Mesenchymal stem cell (in vitro differentiated cells and primary cell): Measurements from ENCODE around the gene DSG1.

Experiments
- DNase-seq: peaks from one replicate; pipeline ENCODE4 v3.0.0-alpha.2; 2013
- H2AFZ ChIP-seq: one replicate; pipeline ENCODE4 v1.6.1; 2013; ENCODE audit warnings: low read depth, mild to moderate bottlenecking, control low read depth, inconsistent platforms, low read length, moderate library complexity
- H2AK5ac ChIP-seq: 2 replicates; pipeline ENCODE4 v1.6.1; 2013; ENCODE audit warnings: low read length, moderate library complexity, mild to moderate bottlenecking, inconsistent platforms; ENCODE audit not compliant: severe bottlenecking
- H2BK120ac ChIP-seq: one replicate; pipeline ENCODE4 v1.6.1; 2013; ENCODE audit warnings: low read depth, mild to moderate bottlenecking, inconsistent platforms, low read length, moderate library complexity
- H2BK12ac ChIP-seq, 2 experiments: one replicate each; pipeline ENCODE4 v1.6.1; 2013; ENCODE audit warnings: inconsistent platforms in 2 of 2, low read length in 2 of 2, mild to moderate bottlenecking in 2 of 2, moderate library complexity in 2 of 2, control low read depth in 1 of 2
- H2BK15ac ChIP-seq: one replicate; pipeline ENCODE4 v1.6.1; 2013; ENCODE audit warnings: mild to moderate bottlenecking, low read depth, inconsistent platforms; ENCODE audit not compliant: poor library complexity, severe bottlenecking
- H2BK5ac ChIP-seq: 2 replicates; pipeline ENCODE4 v1.6.1; 2013; ENCODE audit warnings: low read depth, mild to moderate bottlenecking, low read length, control low read depth, inconsistent platforms; ENCODE audit not compliant: poor library complexity, severe bottlenecking
- H3K14ac ChIP-seq, 2 experiments: one replicate each; pipeline ENCODE4 v1.6.1; 2013; ENCODE audit warnings: inconsistent platforms in 2 of 2, low read length in 2 of 2, control low read depth in 1 of 2, mild to moderate bottlenecking in 1 of 2, moderate library complexity in 1 of 2
- H3K18ac ChIP-seq, 2 experiments: one replicate each; pipeline ENCODE4 v1.6.1; 2013; ENCODE audit warnings: inconsistent platforms in 2 of 2, low read length in 2 of 2, control low read depth in 1 of 2, low read depth in 1 of 2, mild to moderate bottlenecking in 1 of 2
- H3K23ac ChIP-seq, 2 experiments: one replicate each; pipeline ENCODE4 v1.6.1; 2013; ENCODE audit warnings: inconsistent platforms in 2 of 2, low read length in 2 of 2, mild to moderate bottlenecking in 2 of 2, moderate library complexity in 2 of 2, control low read depth in 1 of 2
- H3K27ac ChIP-seq: 2 replicates; pipeline ENCODE4 v1.5.1; 2013; ENCODE audit warnings: mild to moderate bottlenecking, moderate library complexity, low read length, control low read depth, inconsistent platforms; ENCODE audit not compliant: poor library complexity, severe bottlenecking
- H3K27me3 ChIP-seq, 2 experiments: 2 replicates each; pipeline versions ENCODE4 v1.6.1 to v1.7.0; 2013; ENCODE audit warnings: low read length in 2 of 2, mild to moderate bottlenecking in 2 of 2, moderate library complexity in 2 of 2, control low read depth in 1 of 2, inconsistent platforms in 1 of 2; ENCODE audit not compliant: control insufficient read depth in 1 of 2, insufficient read depth in 1 of 2
- H3K36me3 ChIP-seq, 2 experiments: 2 replicates each; pipeline versions ENCODE4 v1.6.1 to v1.7.0; 2013; ENCODE audit warnings: low read length in 2 of 2, control low read depth in 1 of 2, inconsistent platforms in 1 of 2, low read depth in 1 of 2, mild to moderate bottlenecking in 1 of 2; ENCODE audit not compliant: insufficient read depth in 2 of 2, control insufficient read depth in 1 of 2
- H3K4ac ChIP-seq, 2 experiments: one replicate each; pipeline ENCODE4 v1.6.1; 2013; ENCODE audit warnings: inconsistent platforms in 2 of 2, low read length in 2 of 2, mild to moderate bottlenecking in 2 of 2, moderate library complexity in 2 of 2, control low read depth in 1 of 2, low read depth in 1 of 2
- H3K4me1 ChIP-seq: 2 replicates; pipeline ENCODE4 v1.6.1; 2013; ENCODE audit warnings: low read depth, low read length, control low read depth; ENCODE audit not compliant: control insufficient read depth, insufficient read depth
- H3K4me2 ChIP-seq: 2 replicates; pipeline ENCODE4 v1.6.1; 2013; ENCODE audit warnings: low read length, mild to moderate bottlenecking, inconsistent platforms; ENCODE audit not compliant: poor library complexity, severe bottlenecking
- H3K4me3 ChIP-seq, 2 experiments: 2 replicates each; pipeline versions ENCODE4 v1.5.1 to v1.7.0; 2013; ENCODE audit warnings: low read length in 2 of 2, mild to moderate bottlenecking in 2 of 2, control low read depth in 1 of 2, low read depth in 1 of 2; ENCODE audit not compliant: insufficient read depth in 1 of 2
- H3K79me1 ChIP-seq: replicated peaks from 2 replicates; pipeline ENCODE4 v1.6.1; 2013; ENCODE audit warnings: mild to moderate bottlenecking, control low read depth, low read length, inconsistent platforms; ENCODE audit not compliant: poor library complexity, severe bottlenecking
- H3K9ac ChIP-seq: 2 replicates; pipeline ENCODE4 v1.7.0; 2013; ENCODE audit warnings: mild to moderate bottlenecking, low read length, moderate library complexity
- H3K9me3 ChIP-seq: 2 replicates; pipeline ENCODE4 v1.7.0; 2013; ENCODE audit warnings: mild to moderate bottlenecking, low read length; ENCODE audit not compliant: control insufficient read depth
- H4K8ac ChIP-seq: one replicate; pipeline ENCODE4 v1.6.1; 2013; ENCODE audit warnings: inconsistent platforms, mild to moderate bottlenecking, low read length, moderate library complexity
- H4K91ac ChIP-seq: one replicate; pipeline ENCODE4 v1.6.1; 2013; ENCODE audit warnings: mild to moderate bottlenecking, low read length, inconsistent platforms
- WGBS: methylation state at CpG from one replicate; pipeline ENCODE4 v1.1.7; 2013; ENCODE audit warnings: mixed read lengths; 5-methylcytosine and 5-hydroxymethylcytosine counted together

Gene DSG1

DNA sequence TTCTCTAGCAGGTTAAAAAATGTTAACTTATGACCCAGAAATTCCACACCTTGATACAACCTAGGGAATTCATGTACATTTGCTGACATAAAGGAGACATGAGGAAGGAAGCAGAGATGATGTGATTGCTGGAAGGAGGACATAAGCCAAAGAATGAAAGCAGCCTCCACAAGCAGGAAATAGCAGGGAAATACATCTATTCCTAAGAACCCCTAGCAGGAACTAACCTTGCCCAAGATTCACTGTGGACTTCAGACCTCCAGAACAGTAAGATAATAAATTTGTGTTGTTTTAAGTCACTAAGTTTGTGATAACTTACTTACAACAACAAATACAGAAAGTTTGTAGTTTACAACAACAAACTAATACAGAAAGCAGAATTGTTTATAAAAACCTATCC is 54.0 kb downstream of the DSG1 start:
- no peaks in the 10 kb centered on the region for H3K79me1 ChIP-seq
- no peak for DNase-seq
- no peak overlapping the region for H2BK5ac ChIP-seq
- H4K8ac ChIP-seq = no peak overlapping the region
- H3K18ac ChIP-seq = no peak overlapping the region
- H3K9me3 ChIP-seq = peaks cover 5% of the 10 kb centered on the region
- no peaks in the 10 kb centered on the region for H3K36me3 ChIP-seq
- no peak overlapping the region for H3K4me2 ChIP-seq
- no peak overlapping the region for H3K9ac ChIP-seq
- no peaks in the 10 kb centered on the region for H3K27me3 ChIP-seq
- no peaks in the 10 kb centered on the region for H3K4me1 ChIP-seq
- no peak overlapping the region for H2BK15ac ChIP-seq
- H3K23ac ChIP-seq = no peak overlapping the region
- no peak overlapping the region for H3K27ac ChIP-seq
- H3K4me3 ChIP-seq = no peak overlapping the region
- H2BK120ac ChIP-seq = no peak overlapping the region
- H2AFZ ChIP-seq = no peak overlapping the region
- no peak overlapping the region for H3K4ac ChIP-seq
- H2AK5ac ChIP-seq = no peak overlapping the region
- H2BK12ac ChIP-seq = no peak overlapping the region
- no peak overlapping the region for H4K91ac ChIP-seq
- no peak overlapping the region for H3K14ac ChIP-seq

DNA sequence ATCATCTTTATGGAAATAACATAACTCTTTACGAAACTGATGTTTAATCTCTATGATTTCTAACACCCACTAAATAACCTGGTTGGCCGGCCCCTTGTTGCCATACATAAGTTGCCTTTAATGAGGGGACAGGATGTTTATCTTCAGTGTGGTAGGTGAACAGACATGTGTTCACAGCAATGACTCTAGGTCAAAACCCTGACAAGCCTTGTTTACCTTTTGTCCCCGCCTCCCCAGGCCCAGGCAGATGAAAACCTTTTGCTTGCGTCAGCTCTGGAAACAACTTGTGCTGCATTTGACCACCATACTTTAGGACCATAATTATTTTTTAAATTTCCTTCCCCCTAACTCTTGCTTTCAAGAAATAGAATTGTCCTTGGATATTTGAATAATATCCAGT is 55.7 kb downstream of the DSG1 start:
- H3K4me2 ChIP-seq = no peak overlapping the region
- no peaks in the 10 kb centered on the region for H3K36me3 ChIP-seq
- H3K4me1 ChIP-seq = no peaks in the 10 kb centered on the region
- no peak overlapping the region for H3K27ac ChIP-seq
- H3K18ac ChIP-seq = no peak overlapping the region
- no peak overlapping the region for H3K4me3 ChIP-seq
- no peaks in the 10 kb centered on the region for H3K9me3 ChIP-seq
- no peaks in the 10 kb centered on the region for H3K27me3 ChIP-seq
- no peaks in the 10 kb centered on the region for H3K79me1 ChIP-seq
- no peak overlapping the region for H2AK5ac ChIP-seq
- WGBS = 35% methylated on average over 2 of the region's 4 CpGs
- H2AFZ ChIP-seq = no peak overlapping the region
- DNase-seq = no peak
- H2BK15ac ChIP-seq = no peak overlapping the region
- H2BK12ac ChIP-seq = no peak overlapping the region
- no peak overlapping the region for H3K9ac ChIP-seq
- H2BK5ac ChIP-seq = no peak overlapping the region
- no peak overlapping the region for H2BK120ac ChIP-seq
- H3K4ac ChIP-seq = no peak overlapping the region
- H3K14ac ChIP-seq = no peak overlapping the region
- H3K23ac ChIP-seq = no peak overlapping the region
- no peak overlapping the region for H4K91ac ChIP-seq
- no peak overlapping the region for H4K8ac ChIP-seq

DNA sequence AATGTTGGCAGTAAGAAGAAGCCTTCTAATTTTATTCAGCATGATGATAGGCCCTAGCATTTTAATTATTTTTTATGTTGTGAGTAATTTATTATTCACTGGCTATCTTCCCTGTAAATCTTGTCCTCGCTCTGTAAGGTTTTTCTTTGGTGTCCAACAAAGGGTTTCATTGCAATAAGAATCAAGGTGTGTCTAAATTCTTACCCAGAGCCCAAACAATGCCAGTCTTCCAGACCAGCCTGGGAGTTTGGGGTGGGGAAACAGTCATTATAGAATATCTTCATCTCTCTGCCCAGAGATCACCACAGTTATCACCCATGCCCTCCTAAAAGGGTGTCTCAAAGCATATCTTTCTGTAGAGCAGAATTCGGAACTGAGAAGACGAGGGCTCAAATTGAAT is 58.5 kb downstream of the DSG1 start, which contains the start of gene DSG4:
Gene DSG4, plus strand, starts transcription at position 301 of the 400 bp plus-strand sequence. CDS start 135 bp downstream, outside the sequence.
- H3K27ac ChIP-seq = no peak within 1 kb of the TSS
- H4K91ac ChIP-seq = no peak within 1 kb of the TSS
- no peak within 1 kb of the TSS for H2AFZ ChIP-seq
- H3K18ac ChIP-seq = no peak within 1 kb of the TSS
- no peak within 1 kb of the TSS for H3K23ac ChIP-seq
- no peak within 1 kb of the TSS for H2AK5ac ChIP-seq
- no peaks in the 10 kb centered on the region for H3K9me3 ChIP-seq
- no peak within 1 kb of the TSS for H2BK15ac ChIP-seq
- no peak within 1 kb of the TSS for H2BK12ac ChIP-seq
- no peak for DNase-seq
- H3K9ac ChIP-seq = no peak within 1 kb of the TSS
- 90% methylated on average over 3 of the region's 3 CpGs for WGBS
- H2BK120ac ChIP-seq = no peak within 1 kb of the TSS
- H3K4me1 ChIP-seq = no peaks in the 10 kb centered on the region
- no peak within 1 kb of the TSS for H4K8ac ChIP-seq
- H3K79me1 ChIP-seq = no peaks in the 10 kb centered on the region
- no peak within 1 kb of the TSS for H2BK5ac ChIP-seq
- H3K14ac ChIP-seq = no peak within 1 kb of the TSS
- H3K27me3 ChIP-seq = no peaks in the 10 kb centered on the region
- no peak within 1 kb of the TSS for H3K4me3 ChIP-seq
- H3K4ac ChIP-seq = no peak within 1 kb of the TSS
- no peak within 1 kb of the TSS for H3K4me2 ChIP-seq
- no peaks in the 10 kb centered on the region for H3K36me3 ChIP-seq

DNA sequence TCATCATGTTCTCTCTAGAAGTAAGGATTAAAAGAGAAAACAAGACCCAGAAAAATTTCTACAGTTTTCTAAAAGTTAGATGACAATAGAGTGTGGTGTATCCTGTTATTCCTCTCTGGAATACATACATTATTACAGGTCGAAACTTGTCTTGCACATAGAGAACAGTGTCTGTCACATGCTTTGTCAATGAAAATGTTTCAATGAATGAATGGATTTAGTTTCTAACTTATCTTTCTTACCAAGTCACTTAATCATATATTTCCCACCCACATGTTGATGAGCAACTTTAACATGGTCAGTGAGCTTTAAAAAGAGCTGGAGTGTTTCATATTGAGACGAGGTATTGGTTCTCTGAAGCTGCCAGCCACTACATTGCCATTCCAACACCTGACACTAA is 63.0 kb downstream of the DSG1 start:
- H3K14ac ChIP-seq = no peak overlapping the region
- H2BK15ac ChIP-seq = no peak overlapping the region
- no peak overlapping the region for H3K4ac ChIP-seq
- no peak overlapping the region for H3K4me3 ChIP-seq
- no peak overlapping the region for H4K91ac ChIP-seq
- H2BK120ac ChIP-seq = no peak overlapping the region
- 89% methylated on average over 1 of the region's 2 CpGs for WGBS
- H3K27me3 ChIP-seq = no peaks in the 10 kb centered on the region
- H2AK5ac ChIP-seq = no peak overlapping the region
- H2BK12ac ChIP-seq = no peak overlapping the region
- DNase-seq = no peak
- H3K9ac ChIP-seq = no peak overlapping the region
- H3K18ac ChIP-seq = no peak overlapping the region
- H3K79me1 ChIP-seq = no peaks in the 10 kb centered on the region
- no peaks in the 10 kb centered on the region for H3K9me3 ChIP-seq
- H2BK5ac ChIP-seq = no peak overlapping the region
- H4K8ac ChIP-seq = no peak overlapping the region
- no peak overlapping the region for H3K4me2 ChIP-seq
- no peak overlapping the region for H2AFZ ChIP-seq
- no peaks in the 10 kb centered on the region for H3K36me3 ChIP-seq
- H3K4me1 ChIP-seq = no peaks in the 10 kb centered on the region
- H3K23ac ChIP-seq = no peak overlapping the region
- H3K27ac ChIP-seq = no peak overlapping the region
